BJ (cell line): ENCODE results near the gene PTPRN. TPM values are rescaled to one million over a fixed set of nuclear protein-coding genes. Genes with fewer than 3 reads are reported as not detected.

Experiments
- CTCF ChIA-PET: fragments of 350-600 bp; formaldehyde crosslinking; extraction: SDS; loops from one replicate; lab custom pipeline; 2021; ENCODE audit warnings: antibody characterized with exemption, inconsistent platforms; lab: Yijun Ruan, JAX
- POLR2A ChIA-PET: fragments of 300-600 bp; sonication (Branson Sonifier 250); formaldehyde crosslinking; extraction: SDS; loops from one replicate; lab custom pipeline; 2021; ENCODE audit warnings: antibody characterized with exemption; lab: Charles Lee
- DNase-seq: peaks from one replicate; pipeline ENCODE4 v3.0.0-alpha.2; 2011; ENCODE audit warnings: low read depth
- H3K27me3 ChIP-seq: 2 replicates; pipeline ENCODE4 v1.6.0; 2011; ENCODE audit warnings: low read length; ENCODE audit not compliant: control insufficient read depth, insufficient read depth
- H3K36me3 ChIP-seq: 2 replicates; pipeline ENCODE4 v1.5.1; 2011; ENCODE audit warnings: low read length; ENCODE audit not compliant: control insufficient read depth, insufficient read depth
- H3K4me3 ChIP-seq: 2 replicates; pipeline ENCODE4 v1.5.1; 2011; ENCODE audit warnings: low read depth, mild to moderate bottlenecking, control low read depth, low read length
- CTCF ChIP-seq: IDR thresholded peaks from 2 replicates; pipeline ENCODE4 v1.5.1; 2011; ENCODE audit warnings: low read depth, mild to moderate bottlenecking, control low read depth, inconsistent platforms, low read length, moderate library complexity; ENCODE audit not compliant: insufficient read depth
- polyA plus RNA-seq: library from polyadenylated mRNA; depleted of rRNA; stranded (reverse); fragments of >200 nt; gene quantifications from 2 replicates; pipeline ENCODE4 v1.2.3, GENCODE V29; 2011

The PTPRN gene
- polyA plus RNA-seq, 1 experiment, result 7.0 TPM

GRCh38 chr2:219334076-219334475, 24.9 kb upstream of the PTPRN start:
- ChIA-PET POLR2A (no interaction called here), CTCF (interaction anchor here (0.6 to 1.8 kb wide), 5 partner anchors 11 to 163 kb away, joined by 3 to 6 read pairs (median 3); no protein-coding TSS in a partner anchor)
- no peak for DNase-seq

GRCh38 chr2:219332542-219332941, 23.3 kb upstream of the PTPRN start, which contains the start of gene RESP18:
TSS of gene RESP18 (minus strand) at chr2:219332744.
- CTCF ChIA-PET, result no interaction called here
- H3K4me3 ChIP-seq, result no peak within 1 kb of the TSS
- peaks cover 25% of the 10 kb centered on the region for H3K27me3 ChIP-seq
- no peak for DNase-seq
- no peak for TF ChIP-seq CTCF
- POLR2A ChIA-PET, result no interaction called here
- no peaks in the 10 kb centered on the region for H3K36me3 ChIP-seq

More at GRCh38 chr2:219334076-219334475, 24.9 kb upstream of the PTPRN start:
- no peak for TF ChIP-seq CTCF
- no peak overlapping the region for H3K4me3 ChIP-seq
- peaks cover 23% of the 10 kb centered on the region for H3K27me3 ChIP-seq
- H3K36me3 ChIP-seq, result no peaks in the 10 kb centered on the region

DNA sequence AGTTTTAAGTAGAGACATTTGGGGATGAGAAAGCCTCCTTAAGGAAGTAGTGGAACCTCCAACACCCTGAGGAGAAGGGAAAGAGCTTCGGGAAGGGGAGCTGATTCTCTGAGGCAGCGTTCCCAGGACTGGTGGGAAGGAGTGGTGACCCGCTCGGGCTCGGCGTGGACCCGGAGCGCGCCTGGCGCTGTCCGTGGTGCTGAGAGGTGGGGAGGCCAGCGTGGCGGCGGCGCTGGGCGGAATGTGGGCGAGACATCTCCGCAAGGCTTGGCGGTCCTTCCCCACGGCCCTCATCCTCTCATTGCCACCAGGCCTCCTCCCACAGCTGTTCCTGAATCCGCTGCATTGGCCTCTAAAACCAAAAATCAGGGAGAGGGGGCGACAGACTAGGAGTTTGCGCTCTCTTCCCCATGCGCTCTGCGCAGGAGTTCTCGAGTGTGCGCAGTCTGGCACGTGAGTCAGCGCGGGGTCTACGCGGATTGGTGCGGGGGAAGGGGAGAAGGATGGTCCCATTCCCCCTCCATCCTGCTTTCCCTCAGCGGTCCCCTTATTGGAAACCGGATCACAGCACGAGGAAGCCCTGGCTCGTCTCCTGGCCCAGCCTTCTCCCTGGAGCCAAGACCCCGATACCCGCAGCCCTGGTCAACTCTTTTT, 22.5 kb upstream of the PTPRN start:
- H3K36me3 ChIP-seq, result no peaks in the 10 kb centered on the region
- ChIA-PET CTCF (interaction anchor here (0.7 to 1.6 kb wide), 3 partner anchors 20 to 198 kb away, joined by 3 to 6 read pairs (median 4); no protein-coding TSS in a partner anchor), POLR2A (no interaction called here)
- TF ChIP-seq CTCF, result no peak
- DNase-seq, result no peak
- H3K27me3 ChIP-seq, result peaks cover 27% of the 10 kb centered on the region
- no peak overlapping the region for H3K4me3 ChIP-seq

- Histone ChIP-seq H3K36me3 (no peaks in the 10 kb centered on the region), H3K4me3 (no peak overlapping the region), H3K27me3 (peaks cover 23% of the 10 kb centered on the region)
- no peak for DNase-seq
- POLR2A ChIA-PET, result no interaction called here
- CTCF ChIA-PET, result interaction anchor here (0.9 to 1.4 kb wide), 3 partner anchors 18 to 168 kb away, joined by 3 to 4 read pairs (median 3); partner anchors contain the start of gene NHEJ1
- no peak for TF ChIP-seq CTCF
Observed at GRCh38 chr2:219327719-219328118, 18.5 kb upstream of the PTPRN start.

GRCh38 chr2:219325657-219326315, 16.6 kb upstream of the PTPRN start:
- Histone ChIP-seq H3K27me3 (peaks cover 16% of the 10 kb centered on the region), H3K4me3 (no peak overlapping the region), H3K36me3 (no peaks in the 10 kb centered on the region)
- ChIA-PET POLR2A (no interaction called here), CTCF (no interaction called here)
- TF ChIP-seq CTCF, result no peak
- DNase-seq, result no peak
